ENCODE data around the gene AATK.

DNA sequence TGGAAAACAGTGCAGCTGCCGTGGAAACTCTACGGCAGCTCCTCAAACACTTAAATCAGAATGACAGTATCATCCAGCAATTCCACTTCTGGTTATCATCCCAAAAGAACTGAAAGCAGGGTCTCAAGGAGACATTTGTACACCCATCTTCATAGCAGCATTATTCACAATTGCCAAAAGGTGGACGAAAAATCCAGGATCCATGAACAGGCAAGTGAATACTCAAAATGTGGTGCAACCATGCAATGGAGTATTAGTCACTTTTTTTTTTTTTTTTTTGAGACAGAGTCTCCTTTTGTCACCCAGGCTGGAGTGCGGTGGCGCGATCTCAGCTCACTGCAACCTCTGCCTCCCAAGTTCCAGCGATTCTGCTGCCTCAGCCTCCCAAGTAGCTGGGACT is 10.6 kb upstream of the AATK start:
- TF ChIP-seq ZFP30 (CRISPR knock-in tag; IDR thresholded peaks at IDR 0.05), result no peak
- TF ChIP-seq, protein P1, sequence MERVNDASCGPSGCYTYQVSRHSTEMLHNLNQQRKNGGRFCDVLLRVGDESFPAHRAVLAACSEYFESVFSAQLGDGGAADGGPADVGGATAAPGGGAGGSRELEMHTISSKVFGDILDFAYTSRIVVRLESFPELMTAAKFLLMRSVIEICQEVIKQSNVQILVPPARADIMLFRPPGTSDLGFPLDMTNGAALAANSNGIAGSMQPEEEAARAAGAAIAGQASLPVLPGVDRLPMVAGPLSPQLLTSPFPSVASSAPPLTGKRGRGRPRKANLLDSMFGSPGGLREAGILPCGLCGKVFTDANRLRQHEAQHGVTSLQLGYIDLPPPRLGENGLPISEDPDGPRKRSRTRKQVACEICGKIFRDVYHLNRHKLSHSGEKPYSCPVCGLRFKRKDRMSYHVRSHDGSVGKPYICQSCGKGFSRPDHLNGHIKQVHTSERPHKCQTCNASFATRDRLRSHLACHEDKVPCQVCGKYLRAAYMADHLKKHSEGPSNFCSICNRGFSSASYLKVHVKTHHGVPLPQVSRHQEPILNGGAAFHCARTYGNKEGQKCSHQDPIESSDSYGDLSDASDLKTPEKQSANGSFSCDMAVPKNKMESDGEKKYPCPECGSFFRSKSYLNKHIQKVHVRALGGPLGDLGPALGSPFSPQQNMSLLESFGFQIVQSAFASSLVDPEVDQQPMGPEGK (CRISPR knock-in tag; IDR thresholded peaks at IDR 0.05; ENCODE audit: borderline replicate concordance), result no peak
- no peak for TF ChIP-seq CREB5 (CRISPR knock-in tag; IDR thresholded peaks at IDR 0.05; ENCODE audit: low read depth)
- TF ChIP-seq ZNF70 (CRISPR knock-in tag; IDR thresholded peaks at IDR 0.05), result no peak
- TF ChIP-seq OSR1 (CRISPR knock-in tag; IDR thresholded peaks at IDR 0.05), result no peak
- TF ChIP-seq TOX (CRISPR knock-in tag; IDR thresholded peaks at IDR 0.05; ENCODE audit: borderline replicate concordance), result no peak
- TF ChIP-seq BACH2 (CRISPR knock-in tag; IDR thresholded peaks at IDR 0.05; ENCODE audit: borderline replicate concordance), result no peak
- TF ChIP-seq SNAI2 (CRISPR knock-in tag; IDR thresholded peaks at IDR 0.05), result no peak

All from SK-N-SH treated with all-trans-retinoic acid at 6 μM for 48 hours (cell line).